Fibroblast of skin of left quadriceps (primary cell): ENCODE results near the gene MRE11.
A peak's percentile ranks its signal among the peaks of the same experiment; 100 is the strongest.
"Not testable (repeated sequence)": the region's sequence is repeated elsewhere in the genome, so short reads cannot be mapped to it uniquely, and the experiment has no call there.

Experiments used
- DNase-seq, 2 experiments: peaks; one replicate each; pipeline ENCODE4 v3.0.0-alpha.2; 2013; ENCODE audit warnings: low read depth in 2 of 2

MRE11 gene

GRCh38 chr11:94424011-94424410 is 69.6 kb downstream of the MRE11 start:
- no peak for DNase-seq

DNA sequence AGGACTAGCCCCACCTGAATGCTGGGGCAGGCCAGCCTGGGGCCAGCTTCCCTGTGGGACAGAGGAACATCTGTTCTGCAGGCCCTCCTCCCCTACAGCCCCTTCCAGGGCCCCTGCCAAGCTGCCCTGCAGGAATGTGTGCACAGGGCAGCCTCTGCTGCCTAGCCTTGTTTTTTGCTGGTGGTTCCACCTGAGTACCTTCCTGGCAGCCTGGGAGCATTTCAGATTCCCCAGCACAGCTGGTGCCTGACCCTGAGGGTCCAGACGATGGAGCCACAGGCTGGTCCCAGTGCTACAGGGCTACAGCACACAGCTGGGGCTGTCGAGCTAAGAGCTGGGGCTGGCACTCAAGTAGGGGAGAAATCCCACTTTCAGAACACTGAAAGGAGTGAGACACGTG is 70.1 kb downstream of the MRE11 start:
- DNase-seq: no peak

DNA sequence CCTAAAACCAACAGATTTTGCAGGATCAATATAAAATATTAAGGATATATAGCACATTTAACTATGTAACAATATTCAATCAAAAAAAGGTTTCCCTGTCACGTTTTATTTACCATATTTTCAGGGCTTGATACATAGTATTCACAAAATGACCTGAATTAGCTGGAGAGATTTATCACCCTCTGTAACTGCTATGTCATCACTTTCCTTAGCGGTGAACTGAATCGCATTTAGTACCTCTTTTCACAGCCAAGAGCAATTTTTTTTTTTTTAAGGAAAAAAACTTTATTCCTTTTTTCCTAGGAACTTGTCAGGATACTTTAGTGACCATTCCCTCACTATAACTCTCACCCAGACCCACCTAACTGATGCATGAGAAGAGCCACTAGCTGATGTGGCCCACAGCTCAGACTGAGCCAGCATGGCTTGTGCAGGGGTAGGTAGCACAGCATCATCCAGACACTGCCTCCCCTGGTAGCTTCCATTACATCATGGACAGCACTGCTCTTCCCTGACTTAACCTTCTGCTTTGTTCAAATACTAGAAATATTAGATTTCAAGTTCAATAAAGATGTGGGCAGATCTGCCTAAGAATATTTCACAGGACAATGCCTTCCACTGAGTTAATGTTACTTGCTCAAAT is 75.4 kb downstream of the MRE11 start:
- DNase-seq: no peak

DNA sequence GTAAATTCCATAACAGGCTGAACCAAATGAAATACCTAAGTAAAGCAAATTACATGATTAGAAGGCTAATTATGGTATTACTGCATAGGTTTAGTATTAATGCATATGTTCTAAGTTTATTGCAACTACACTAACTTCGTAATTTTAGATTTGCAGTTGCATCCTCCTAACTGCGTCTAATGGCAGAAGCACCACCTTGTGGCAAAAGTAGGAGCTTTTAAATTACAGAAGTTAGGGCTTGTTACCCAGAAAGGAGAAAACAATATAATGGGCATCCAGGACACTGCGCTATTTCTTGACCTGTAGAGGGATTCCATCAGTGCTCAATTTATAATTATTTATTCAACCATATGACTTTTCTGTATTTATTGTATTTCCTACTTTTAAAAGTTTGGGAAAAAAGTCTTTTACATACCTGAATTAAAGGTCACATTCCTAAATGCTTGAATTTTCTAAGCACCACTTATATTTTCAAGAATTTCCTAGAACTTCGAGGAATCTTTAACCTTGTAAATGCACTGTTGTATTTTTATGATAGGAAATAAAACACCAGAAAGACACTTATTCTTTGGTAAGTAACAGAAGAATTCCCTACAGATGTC is 76.2 kb downstream of the MRE11 start:
- DNase-seq: peak; percentile 20 to 23

DNA sequence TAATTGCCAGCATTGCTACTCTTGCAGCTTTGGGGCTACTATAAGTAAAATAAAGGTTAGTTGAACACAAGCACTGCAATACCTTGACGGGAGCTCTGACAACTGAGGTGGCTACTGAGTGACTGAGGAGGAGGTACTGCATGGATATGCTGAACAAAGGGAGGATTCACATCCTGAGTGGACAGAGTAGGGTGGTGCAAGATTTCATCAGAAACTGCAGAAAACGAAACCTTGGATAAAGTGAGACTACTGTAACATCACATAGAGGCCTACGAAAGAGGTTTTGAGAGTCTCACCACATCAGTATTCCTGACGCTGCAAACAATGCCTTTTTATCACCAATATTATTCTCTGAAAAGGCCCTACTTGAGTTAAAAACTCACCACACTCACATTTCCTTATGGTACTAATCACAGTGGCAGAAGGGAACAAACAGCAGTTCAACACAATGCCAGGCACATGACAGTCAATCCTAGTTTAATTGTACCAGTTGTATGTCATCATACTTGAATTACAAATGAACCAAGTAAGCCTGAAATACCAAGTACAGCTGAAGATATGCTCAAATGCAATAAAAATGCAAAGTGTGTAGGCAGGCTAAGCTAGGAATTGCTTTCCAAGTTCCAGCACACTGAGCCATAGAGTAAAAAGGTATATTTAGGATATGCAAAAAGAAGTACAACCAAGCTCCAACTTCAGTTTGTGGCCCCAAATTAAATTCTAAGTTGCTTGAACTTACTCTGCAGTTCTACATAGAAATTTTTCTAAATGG is 88.4 kb downstream of the MRE11 start:
- no peak for DNase-seq

- DNase-seq: no peak
Measured at GRCh38 chr11:94402355-94402754, 91.3 kb downstream of the MRE11 start.

DNA sequence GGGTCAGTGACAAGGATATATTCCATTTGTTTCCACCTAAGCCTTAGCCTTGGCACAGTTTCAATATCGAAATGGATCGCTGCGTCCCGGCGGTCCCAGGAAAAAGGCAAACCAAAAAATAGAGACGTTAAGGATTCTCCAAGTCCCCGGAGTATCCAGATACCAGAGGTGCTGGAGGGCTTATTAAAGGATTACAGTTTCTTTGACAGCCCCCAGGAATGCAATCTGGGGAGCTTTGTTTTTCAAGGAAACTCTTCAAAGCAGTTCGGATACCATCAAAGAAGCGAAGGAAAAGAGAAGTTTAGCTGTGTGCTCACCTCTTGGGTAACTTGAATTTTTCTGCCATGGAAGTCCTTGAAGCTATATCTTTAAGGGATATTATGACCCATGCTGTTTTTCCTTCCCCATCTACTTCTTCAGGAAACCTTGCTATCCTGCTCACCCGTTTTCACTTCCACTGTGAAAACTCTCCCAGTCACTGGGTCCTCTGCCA is 91.8 kb downstream of the MRE11 start:
- no peak for DNase-seq

- no peak for DNase-seq
Measured at GRCh38 chr11:94400839-94401772, 92.5 kb downstream of the MRE11 start, which contains the start of gene GPR83. Gene GPR83 (minus strand): TSS chr11:94401419. CDS start chr11:94401247, 172 bp downstream.

- no peak for DNase-seq
Measured at GRCh38 chr11:94400457-94400838, 93.2 kb downstream of the MRE11 start.

DNA sequence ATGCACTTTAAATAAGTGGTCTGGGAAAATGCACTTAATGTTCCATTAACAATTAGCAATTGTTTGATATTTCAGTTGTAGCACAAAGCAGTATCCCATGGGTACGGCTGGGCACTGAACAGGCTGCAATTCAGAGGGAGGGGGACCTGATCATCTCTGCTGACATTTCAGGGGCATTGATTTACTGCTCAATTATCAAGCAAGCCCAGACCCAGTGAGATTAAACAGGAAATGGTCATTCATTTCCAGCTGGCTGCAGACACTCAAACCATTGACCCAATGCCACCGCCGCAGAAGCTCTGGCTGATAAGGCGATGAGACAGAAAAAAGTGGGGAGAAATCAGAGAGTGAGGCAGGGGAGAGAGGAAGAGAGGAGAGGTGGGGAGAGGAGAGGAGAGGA is 93.6 kb downstream of the MRE11 start:
- no peak for DNase-seq

- no peak for DNase-seq
Measured at GRCh38 chr11:94398101-94398500, 95.5 kb downstream of the MRE11 start.

DNA sequence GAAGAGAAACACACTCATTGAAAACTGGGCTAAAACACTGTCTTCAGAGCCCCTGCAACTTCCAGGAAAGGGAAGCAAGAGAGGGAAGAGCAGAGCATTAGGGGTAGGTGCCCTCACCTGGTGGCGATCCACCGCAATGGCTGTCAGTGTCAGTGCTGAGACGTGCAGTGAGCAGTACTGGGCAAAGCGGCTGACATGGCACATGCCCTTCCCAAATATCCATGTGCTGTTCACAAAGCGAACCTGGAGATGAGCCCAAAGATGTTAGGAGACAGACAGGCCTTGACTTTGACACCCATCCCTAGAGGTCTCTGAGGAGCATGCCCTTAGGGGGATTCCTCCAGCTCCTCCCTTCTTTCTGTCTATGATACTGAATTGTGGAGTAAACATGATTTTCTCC is 97.4 kb downstream of the MRE11 start:
- DNase-seq: no peak

DNA sequence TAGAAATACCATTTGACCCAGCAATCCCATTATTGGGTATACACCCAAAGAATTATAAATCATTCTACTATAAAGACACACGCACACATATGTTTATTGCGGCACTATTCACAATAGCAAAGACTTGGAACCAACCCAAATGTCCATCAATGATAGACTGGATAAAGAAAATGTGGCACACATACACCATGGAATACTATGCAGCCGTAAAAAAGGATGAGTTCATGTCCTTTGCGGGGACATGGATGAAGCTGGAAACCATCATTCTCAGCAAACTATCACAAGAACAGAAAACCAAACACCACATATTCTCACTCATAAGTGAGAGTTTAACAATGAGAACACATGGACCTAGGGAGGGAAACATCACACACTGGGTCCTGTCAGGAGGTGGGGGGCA is 101.7 kb downstream of the MRE11 start:
- not testable (repeated sequence) for DNase-seq

DNA sequence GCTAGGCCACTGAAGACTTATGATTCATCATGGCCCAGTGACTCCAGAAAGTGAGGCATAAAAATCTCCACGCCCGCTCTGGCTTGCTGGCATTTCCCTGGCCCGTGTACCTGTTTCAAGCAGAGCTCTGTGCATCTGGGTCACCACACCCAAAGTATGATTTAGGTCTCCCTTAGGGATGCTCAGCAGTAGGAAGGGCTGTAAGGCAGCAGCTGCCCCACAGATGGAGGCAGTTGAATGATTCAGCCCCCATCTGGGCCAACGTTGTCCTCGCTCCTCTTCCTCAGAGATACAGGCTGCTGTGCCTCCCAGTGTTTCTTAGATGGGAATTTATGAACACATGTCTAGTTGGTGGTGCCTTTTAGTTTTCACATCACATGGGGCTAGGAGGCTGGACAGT is 114.0 kb downstream of the MRE11 start:
- no peak for DNase-seq

GRCh38 chr11:94376841-94377240 is 116.8 kb downstream of the MRE11 start:
- DNase-seq: no peak

GRCh38 chr11:94370576-94370975 is 123.1 kb downstream of the MRE11 start:
- not testable (repeated sequence) for DNase-seq
